DMS114 treated with DMSO at 0.1 percent for 48 hours (cell line): ENCODE measurements around the gene TOM1L1.

Source experiments
- DNase-seq: peaks from one replicate; lab custom pipeline; 2025; ENCODE audit not compliant: unreplicated experiment; lab: John Stamatoyannopoulos, UW

Gene TOM1L1

DNA sequence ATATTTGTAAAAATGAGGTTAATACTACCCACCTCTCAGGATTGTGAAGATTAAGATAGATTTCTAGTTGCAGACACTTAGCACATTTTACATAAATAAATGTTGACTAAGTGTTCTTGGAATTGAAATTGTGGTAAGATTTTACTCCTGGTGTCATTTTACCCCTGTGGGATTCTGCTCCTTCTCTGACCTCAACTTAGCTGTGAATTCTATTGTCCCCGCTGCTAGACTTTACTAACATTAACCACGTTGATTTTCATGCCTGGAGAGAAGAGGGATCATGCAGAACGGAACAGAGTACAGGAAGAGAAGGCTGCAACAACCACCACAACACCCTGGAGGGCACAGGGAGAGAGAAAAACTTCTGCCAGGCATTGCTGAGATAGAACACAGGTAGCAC lies 2.1 kb upstream of the TOM1L1 start:
- DNase-seq: no peak

DNA sequence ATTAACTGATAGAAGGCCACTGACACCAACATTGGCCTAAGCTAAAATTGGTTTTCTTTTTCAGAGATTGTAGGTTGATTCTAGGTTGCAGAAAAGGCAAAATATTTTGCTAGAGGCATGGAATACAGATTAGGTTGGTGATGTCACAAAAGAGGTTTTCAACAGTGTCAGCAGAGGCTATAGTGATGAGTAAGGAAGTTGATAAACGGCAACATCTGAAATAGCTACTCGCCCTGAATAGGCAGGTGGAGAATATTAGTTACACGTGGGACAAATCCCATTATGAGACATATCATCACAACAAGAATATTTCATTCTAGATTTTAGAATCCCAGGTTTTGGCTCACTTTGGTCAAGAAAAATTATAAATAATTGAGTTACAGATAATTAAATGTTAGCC lies 1.5 kb upstream of the TOM1L1 start:
- DNase-seq: no peak

DNA sequence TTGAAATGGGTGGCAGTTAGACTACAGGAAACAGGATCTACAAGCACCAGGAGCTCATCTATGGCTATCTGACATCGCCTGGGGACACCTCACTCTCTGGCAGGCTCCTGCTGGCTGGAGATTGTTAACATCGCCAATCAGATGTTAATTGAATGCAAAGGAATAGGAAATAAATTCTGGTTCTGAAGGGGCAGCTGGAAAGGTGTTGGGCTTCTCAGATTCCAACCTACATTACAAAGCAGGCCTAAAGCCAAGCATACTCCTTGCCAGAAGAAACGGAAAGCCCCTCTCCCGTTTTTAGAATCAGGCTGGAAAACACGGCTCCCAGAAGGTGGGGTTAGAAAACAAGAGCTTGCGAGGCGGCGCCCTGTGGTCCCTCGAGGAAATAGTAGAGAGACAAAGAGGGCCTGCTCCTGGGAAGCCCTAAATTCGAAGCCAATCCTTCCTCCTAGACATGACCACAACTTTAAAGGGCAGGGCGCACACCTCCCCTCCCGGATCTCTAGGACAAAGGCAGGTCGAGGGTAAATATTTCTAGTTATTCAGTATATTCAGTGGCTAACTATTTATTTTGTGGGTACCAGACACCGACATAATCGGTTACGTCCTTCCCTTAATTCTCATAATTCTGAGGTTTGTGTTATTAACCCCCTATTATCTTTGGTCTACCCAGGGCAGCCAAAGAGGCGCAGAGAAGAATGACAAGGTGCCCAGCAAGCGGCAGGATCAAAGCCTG lies 763 bp upstream of the TOM1L1 start:
- DNase-seq: no peak

DNA sequence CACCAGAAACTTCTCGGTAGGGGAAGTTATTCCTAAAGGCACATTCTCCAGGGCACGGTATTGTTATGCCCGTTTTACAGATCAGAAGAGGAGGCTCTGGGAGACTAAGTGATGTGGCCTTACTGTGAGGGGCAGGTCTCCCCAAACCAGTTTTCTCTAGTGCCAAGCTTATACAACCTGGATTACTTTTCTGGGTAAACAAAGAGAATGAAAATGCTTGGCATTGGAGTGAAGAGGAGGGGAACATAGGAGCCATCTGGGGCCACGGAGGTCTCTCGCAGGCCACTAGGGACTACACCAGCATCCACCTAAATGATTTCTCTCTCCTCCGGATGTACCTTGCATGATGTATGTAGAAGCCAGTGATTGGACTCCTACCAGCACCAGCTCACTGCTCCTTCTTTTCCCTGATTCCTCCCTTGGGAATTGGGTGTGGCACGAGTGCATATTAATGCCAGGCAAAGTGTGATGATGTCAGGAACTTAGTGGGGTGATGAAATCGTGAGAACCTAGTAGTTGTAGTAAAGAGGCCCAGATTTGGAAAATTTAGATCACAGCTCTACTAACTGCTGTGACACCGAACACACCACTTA lies 674 bp downstream of the TOM1L1 start:
- DNase-seq: peak; percentile 34

DNA sequence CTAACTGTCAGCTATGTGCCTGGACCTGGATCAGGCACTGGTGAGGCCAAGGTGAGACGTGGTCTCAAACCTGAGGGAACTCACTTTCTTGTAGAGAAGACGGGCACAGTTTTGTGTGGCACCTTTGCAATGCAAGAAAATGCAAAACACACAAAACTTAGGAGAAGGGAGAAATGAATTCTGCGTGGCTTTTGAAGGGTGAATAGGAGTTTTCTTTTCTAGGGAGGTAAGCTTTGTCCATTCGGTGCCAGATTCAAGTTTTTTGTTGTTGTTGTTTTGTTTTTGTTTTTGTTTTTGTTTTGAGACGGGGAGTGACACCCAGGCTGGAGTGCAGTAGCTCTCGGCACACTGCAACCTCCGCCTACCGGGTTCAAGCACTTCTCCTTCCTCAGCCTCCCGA lies 1.4 kb downstream of the TOM1L1 start:
- no peak for DNase-seq

DNA sequence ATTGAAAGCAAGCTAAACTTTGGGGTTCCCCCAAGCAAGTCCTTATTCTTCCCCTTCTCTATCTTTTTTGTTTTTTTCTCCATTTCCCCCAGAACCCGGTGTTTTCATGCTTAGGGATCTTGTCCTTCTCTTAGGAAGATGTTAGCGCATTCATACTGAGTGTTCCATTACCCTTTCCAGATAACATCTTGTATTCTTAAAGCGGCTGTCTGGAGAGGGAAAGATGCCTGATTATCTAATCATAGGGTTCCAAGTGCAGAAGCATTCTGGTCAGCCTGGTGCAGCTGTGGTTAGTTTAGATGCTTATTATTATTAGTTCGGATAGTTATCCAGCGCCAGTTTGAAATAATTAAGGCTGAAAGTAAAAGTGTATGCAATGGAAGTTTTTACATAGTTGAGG lies 2.0 kb downstream of the TOM1L1 start:
- DNase-seq: no peak

DNA sequence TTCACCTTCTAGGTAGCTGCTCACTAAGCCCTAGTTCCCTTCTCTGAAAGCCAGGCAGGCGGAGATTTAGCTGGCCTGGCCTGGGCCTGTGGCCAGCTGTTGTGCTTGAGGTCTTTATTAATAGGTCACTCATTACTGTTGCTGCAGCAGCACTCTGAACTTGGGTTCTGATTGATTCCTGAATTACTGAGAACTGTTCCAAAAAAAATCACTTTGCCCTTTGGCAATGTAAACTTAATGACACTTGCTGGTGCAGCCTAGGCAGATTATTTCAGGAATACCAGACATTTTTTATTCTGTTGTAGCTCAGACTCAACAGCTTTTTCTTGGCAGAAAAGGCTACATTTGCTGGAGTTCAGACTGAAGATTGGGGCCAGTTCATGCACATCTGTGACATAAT lies 2.7 kb downstream of the TOM1L1 start:
- DNase-seq: no peak

DNA sequence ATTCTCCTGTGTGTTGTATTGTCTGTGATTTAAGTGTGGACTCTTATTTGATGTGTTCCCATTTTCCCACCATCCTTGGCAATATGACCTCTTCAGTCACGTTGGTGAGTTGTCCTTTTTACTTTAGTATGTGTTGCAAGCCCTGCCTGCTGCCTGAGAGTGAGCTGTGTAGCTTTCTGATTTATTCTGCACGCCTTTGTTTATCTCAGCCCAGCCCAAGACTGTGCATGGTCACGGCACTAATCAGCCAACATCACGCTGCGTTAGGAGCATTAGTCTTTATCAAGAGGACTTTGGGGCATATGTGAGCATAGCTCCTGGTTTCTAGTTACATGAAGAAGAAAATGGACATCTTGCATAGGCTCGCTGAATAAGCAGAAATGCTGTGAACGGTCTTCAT lies 6.0 kb downstream of the TOM1L1 start:
- no peak for DNase-seq

DNA sequence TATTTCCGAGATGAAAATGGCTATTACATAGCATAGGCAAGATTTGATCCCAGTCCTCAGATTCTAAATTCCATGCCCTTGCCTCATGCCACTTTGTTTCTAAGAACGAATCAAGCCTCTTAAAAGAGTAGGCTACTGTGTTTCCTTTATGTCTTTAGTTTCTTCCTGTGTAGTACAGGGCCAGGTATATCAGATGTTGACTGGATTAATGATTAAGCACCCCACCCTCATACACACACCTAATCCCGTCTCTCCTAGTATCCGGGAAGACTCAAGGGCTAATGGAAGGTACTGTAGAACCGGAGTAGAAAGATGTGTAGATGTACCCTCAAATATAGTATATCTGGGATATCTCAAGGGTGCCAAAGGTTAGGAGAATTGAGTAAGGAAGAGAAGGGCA lies 6.7 kb downstream of the TOM1L1 start:
- DNase-seq: no peak

DNA sequence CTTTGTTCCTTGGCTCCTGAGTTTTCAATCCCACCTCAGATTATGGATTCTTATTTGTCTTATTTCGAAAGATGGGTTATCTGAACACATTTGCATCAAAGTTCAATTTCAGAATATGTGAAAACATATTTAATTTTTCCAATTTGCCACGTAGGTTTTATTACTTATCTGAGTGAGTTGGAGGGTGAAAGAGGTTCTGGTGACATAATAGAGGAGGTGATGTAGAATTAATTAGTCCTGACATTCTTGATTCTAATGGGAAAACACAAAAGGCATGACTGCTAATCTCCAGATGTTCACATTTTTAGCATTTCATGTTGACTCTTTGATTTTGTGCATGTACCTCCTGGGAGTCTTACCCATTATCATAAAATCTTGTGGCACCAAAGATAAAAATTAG lies 9.1 kb downstream of the TOM1L1 start:
- DNase-seq: no peak

DNA sequence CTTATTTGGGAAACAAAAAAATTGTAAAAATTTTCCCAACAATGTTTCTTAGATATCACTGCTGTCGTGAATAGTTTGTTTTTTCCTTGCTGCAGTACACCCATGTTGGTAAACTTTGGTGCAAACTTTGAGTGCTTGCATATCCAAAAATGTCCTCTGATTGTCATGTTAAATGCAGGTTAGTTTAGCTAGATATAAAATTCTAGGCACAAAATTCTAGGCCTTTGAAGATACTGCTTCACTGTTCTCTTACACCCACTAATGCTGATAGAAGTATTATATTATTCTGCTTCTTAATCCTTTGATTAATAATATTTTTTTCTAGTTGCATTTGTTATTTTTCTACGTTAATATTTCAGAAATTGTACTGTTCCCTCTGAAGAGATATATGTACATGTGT lies 16.1 kb downstream of the TOM1L1 start:
- no peak for DNase-seq

DNA sequence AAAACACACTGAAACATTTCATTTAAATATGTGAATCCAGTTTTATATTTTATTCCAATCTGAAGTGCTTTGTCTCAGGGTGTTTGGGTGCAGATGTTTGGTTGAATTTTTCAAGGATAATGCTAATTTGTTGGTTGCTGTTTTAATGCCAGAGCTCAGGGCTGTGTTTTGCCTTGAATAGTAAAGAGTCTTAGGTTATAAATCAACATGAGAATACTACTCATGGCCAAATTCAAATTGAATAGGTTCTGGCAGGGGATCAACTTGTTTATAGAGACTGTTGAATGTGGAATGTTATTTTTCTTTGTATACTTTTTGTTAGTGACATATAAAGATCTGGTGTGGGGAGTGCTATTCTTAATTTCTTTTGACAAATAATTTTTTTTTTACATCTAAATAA lies 18.8 kb downstream of the TOM1L1 start:
- DNase-seq: no peak

DNA sequence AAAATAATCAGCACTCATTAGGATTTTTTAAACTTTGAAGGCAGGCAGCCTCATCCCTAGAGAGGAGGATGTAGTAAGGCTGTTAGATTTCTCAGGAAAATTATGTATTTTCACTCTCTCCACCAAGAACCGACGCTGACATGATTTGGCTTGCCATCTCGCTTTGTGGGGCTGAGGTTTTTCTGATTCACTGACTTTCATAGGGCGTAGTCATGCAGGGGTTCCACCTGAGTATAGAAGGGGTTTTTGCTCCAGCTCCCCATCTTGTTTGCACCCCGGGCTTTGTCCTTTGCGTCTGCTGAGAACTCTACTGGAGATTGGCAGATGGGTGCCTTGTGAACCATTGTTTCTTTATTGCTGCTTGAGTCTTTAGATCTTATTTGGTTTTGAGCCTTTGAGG lies 20.2 kb downstream of the TOM1L1 start:
- no peak for DNase-seq

DNA sequence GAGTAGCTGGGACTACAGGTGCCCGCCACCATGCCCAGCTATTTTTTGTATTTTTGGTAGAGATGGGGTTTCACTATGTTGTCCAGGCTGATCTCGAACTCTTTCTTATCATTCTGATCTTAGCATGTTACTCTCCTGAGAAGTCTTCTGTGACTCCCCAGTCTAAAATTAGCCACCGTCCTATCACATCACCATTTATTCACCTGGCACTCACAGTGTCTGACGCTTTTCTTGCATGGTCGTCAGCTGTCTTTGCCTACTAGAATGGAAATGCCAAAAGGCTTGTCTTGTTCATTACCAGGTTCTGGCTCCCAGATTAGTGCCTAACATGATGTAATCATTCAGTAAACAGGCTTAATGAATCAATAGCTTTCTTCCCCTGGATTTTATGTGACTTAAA lies 23.8 kb downstream of the TOM1L1 start:
- no peak for DNase-seq

DNA sequence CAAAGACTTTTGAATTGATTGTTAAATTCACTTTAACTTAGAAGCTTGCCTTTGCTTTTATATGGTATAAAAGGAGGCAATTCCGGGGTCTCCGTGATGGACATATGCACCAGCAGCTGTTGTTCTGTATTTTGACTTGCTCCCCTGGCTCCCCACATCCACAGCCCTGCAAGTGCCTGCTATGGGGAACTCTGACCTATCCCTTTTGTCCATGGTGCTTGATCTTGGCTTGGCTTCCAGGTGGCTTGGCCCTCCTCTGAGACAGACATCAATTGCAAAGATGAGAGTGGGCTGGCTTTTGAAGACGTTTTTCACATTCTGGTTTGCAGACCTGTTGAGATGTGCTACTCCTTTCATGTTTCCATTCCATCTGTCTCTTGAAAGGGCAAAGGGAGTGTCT lies 26.9 kb downstream of the TOM1L1 start:
- DNase-seq: no peak

DNA sequence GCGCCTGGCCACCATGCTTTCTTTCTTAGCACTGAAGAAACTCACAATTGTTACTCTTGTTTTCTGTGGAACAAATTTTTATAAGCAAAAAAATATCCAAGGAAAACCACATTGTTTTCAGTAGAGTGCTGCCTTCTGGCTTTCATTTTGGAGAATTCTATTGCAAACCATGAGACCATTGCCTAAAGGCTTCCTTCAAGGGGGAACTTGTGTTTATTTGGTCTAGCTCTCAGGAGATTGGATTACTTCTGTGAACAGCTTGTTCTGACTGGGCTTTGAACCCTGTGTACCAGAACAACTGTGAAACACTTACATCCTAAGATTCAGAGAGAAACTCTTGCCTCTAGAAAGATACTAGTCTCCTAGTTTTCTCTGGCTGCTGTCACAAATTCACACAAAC lies 32.1 kb downstream of the TOM1L1 start:
- DNase-seq: no peak

DNA sequence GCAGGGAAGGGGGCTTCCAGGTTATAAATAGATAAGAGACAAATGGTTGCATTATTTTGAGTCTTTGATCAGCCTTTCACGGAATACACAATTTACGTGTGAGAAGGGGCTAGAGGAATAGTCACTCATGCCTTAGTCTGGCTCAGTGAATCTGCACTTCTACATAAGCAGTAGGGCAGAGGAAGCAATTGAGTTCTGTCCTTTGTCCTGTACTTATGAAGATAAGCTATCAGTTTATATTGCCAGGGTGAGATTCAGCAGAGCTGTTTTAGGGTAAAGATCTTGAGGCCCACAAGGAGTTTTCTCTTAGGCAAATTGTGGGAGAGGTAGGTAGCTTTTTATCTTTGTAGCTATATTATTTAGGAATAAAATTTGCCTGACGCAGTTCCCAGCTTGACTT lies 33.3 kb downstream of the TOM1L1 start:
- no peak for DNase-seq

DNA sequence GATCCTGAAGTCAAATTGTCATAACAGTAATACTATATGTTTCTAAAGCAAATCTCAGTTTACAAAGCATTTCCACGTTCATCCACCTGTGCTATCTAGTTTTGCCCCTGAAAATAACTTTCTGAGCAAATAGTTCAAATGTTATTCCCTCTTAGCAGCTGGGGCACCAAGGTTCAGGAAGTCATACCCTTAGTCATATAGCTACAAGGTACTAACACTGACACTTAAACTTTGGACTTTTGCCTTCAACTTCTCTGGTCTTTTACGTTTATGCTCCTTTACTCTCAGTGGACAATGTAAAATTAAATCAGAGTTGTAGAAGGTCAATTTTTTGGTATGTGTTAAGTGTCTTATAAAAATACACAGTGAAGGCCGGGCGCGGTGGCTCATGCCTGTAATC lies 34.8 kb downstream of the TOM1L1 start:
- DNase-seq: no peak

DNA sequence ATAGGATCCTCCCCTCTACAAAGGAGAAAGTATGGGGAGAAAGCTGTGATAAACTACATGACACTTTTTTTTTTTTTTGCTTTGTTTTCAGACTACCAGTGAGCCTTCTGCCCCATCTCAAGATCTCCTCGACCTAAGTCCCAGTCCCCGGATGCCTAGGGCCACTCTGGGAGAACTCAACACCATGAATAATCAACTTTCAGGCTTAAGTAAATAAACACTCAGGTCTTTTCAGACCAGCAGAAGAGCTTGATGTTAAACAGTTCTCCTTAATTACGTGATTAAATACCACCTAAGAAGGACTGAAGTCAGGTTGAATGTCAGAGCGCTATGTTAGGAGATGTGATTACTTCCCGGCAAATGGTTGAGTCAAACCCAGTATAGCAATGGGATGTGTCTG lies 36.4 kb downstream of the TOM1L1 start:
- no peak for DNase-seq

DNA sequence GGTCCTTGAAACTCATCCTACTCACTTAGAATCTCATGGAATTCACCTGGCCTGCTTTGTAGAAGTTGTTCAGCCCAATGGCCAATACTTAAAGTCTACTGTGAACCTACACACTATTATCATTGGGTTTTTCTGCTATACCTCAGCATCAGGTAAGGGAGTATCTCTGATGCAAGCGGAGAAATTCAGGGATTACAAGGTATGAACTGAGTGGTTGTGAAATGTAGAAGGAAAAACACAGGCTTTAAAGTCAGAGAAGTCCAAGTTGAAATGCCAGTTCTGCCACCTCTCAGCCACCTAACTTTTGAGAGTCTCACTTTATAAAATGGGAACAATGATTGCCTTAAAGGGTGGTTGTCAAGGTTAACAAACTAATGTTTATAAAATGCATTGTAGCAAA lies 36.8 kb downstream of the TOM1L1 start:
- no peak for DNase-seq

DNA sequence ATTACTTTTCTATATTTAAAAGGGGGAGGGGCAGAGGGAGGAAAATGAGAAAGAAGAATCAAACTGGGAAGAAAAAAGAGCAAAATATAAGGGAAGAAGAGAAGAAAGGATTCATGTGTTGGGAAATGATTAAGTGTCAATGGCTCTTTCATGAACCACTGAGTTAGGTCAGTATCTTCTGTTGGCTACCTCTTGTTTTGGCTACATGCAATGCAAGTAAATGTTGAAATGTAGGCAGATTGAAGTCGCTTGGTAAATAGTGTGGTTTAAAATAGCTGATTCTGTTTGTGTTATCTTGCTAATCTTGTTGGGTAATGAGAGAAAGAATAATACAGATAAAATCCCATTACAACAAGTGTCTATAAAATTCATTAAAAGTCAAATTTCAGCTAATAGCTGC lies 40.6 kb downstream of the TOM1L1 start:
- no peak for DNase-seq

DNA sequence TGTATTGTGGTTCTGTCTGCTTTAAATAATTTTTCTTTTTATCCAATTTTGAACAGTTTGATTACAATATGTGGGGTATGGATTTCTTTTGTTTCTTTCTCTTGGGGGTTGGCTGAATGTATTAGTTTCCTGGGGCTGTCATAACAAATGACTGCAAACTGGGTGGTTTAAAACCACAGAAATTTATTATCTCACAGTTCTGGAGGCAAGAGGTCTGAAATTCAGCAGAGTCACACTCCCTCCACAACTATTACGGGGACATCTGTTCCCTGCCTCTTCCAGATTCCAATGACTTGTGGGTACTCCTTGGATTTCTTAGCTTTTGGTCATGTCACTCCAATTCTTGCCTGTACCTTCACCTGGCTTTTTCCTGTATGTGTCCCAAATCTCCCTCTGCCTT lies 44.1 kb downstream of the TOM1L1 start:
- DNase-seq: no peak

DNA sequence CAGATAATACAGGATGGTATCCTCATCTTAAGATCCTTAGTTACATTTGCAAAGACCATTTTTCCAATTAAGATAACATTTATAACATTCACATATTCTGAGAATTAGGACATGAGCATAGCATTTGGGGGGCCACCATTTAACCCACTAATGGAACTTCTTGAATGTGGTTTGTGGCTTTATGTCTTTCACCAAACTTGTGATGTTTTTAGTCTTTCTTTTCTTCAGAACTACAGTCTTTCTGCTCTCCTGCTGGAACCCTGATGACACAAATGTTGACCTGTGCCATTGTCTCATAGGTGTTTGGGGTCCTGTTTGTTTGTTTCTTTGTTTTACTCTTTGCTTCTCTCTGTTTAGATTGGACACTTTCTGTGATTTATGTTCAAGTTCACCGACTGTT lies 44.6 kb downstream of the TOM1L1 start:
- no peak for DNase-seq
